GM12878 (cell line): ENCODE data around the gene ADAMTSL5.

Experiments used
- ATF7 ChIP-seq: fragments of 450-650 bp; IDR thresholded peaks from 2 replicates; pipeline ENCODE4 v1.6.1; 2016; ENCODE audit warnings: low read depth, mild to moderate bottlenecking
- CREB1 ChIP-seq: IDR thresholded peaks from 2 replicates; pipeline ENCODE4 v1.6.1; 2012; ENCODE audit warnings: low read depth, mild to moderate bottlenecking, inconsistent platforms
- CTCF ChIP-seq, 3 experiments: IDR thresholded peaks in 2 of 3; conservative IDR thresholded peaks in 1 of 3; 2 replicates each; pipeline ENCODE4 v1.5.1; 2011; ENCODE audit warnings: low read depth in 3 of 3, low read length in 3 of 3, mild to moderate bottlenecking in 3 of 3, control low read depth in 2 of 3, moderate library complexity in 2 of 3, inconsistent platforms in 1 of 3, mixed read lengths in 1 of 3; ENCODE audit not compliant: control insufficient read depth in 2 of 3, insufficient read depth in 1 of 3; ENCODE audit errors: extremely low read depth in 1 of 3
- KAT2A ChIP-seq: conservative IDR thresholded peaks from 2 replicates; pipeline ENCODE4 v1.6.1; 2011; ENCODE audit warnings: low read depth, low read length; ENCODE audit not compliant: control insufficient read depth
- NBN ChIP-seq: fragments of 450-650 bp; IDR thresholded peaks from 2 replicates; pipeline ENCODE4 v1.6.1; 2016
- POLR2AphosphoS2 ChIP-seq: IDR thresholded peaks from 2 replicates; pipeline ENCODE4 v1.6.1; 2011; ENCODE audit warnings: low read depth, mild to moderate bottlenecking, low read length, improper control_type of control experiment, moderate library complexity
- SMAD5 ChIP-seq: IDR thresholded peaks from 2 replicates; pipeline ENCODE4 v1.6.1; 2016; ENCODE audit warnings: antibody characterized with exemption, low read depth
- TF ChIP-seq, protein P1 (sequence below): fragments of 450-650 bp; IDR thresholded peaks from 2 replicates; pipeline ENCODE4 v1.6.1; 2017; ENCODE audit warnings: mild to moderate bottlenecking

DNA sequence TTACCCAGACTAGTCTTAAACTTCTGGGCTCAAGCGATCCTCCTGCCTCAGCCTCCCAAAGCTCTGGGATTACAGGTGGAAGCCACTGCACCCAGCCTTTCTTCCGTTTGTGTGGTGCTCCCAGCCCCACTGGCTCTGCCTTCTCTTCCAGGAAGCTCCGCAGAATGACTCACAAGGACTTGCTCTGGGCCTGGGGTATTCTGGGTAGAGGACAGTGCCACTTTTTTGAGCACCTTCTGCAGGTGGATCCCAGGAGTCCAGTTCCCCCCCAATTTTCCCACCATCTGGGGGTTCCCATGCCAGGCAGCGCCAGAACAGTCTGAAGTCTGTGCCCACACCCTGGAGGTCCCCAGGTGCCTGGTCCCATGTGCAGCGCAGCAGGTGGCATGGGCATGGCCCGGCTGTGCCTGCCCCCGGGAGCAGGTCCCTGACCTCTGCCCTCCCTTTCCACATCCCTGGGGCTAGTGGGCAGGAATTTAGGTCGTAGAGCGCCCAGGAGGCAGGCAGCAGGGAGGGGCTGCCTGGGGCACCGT is 20.3 kb downstream of the ADAMTSL5 start:
- TF ChIP-seq, protein P1, sequence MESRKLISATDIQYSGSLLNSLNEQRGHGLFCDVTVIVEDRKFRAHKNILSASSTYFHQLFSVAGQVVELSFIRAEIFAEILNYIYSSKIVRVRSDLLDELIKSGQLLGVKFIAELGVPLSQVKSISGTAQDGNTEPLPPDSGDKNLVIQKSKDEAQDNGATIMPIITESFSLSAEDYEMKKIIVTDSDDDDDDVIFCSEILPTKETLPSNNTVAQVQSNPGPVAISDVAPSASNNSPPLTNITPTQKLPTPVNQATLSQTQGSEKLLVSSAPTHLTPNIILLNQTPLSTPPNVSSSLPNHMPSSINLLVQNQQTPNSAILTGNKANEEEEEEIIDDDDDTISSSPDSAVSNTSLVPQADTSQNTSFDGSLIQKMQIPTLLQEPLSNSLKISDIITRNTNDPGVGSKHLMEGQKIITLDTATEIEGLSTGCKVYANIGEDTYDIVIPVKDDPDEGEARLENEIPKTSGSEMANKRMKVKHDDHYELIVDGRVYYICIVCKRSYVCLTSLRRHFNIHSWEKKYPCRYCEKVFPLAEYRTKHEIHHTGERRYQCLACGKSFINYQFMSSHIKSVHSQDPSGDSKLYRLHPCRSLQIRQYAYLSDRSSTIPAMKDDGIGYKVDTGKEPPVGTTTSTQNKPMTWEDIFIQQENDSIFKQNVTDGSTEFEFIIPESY, result no peak
- no peak for TF ChIP-seq POLR2AphosphoS2
- no peak for TF ChIP-seq CTCF (IDR thresholded peaks at IDR 0.05 in 2 of 3, conservative IDR thresholded peaks at IDR 0.05 in 1 of 3; ENCODE audit: control insufficient read depth in 2 of 3, extremely low read depth in 1 of 3, insufficient read depth in 1 of 3, low read depth in 3 of 3, low read length in 3 of 3)
- no peak for TF ChIP-seq ATF7
- no peak for TF ChIP-seq SMAD5
- TF ChIP-seq NBN, result no peak
- no peak for TF ChIP-seq CREB1
- TF ChIP-seq KAT2A, result no peak
